HG03521 (cell line): ENCODE results near the gene KRTCAP3.
"Not testable (repeated sequence)": the region's sequence is repeated elsewhere in the genome, so short reads cannot be mapped to it uniquely, and the experiment has no call there.

Experiments used
- ATAC-seq: cut with Tn5 transposase; IDR thresholded peaks from one replicate; pipeline ENCODE4 v1.9.1; 2021; ENCODE audit warnings: mild to moderate bottlenecking, moderate library complexity; ENCODE audit not compliant: unreplicated experiment

The KRTCAP3 gene

GRCh38 chr2:27441958-27442919, at the start of gene KRTCAP3:
Gene KRTCAP3 (plus strand): TSS chr2:27442381. CDS start chr2:27442413, 32 bp downstream.
- no peak for ATAC-seq

GRCh38 chr2:27393225-27393624, 49.0 kb upstream of the KRTCAP3 start:
- ATAC-seq, result no peak

GRCh38 chr2:27398962-27399361, 43.2 kb upstream of the KRTCAP3 start:
- ATAC-seq, result no peak

- ATAC-seq, result no peak
Observed at GRCh38 chr2:27400348-27401135, 41.6 kb upstream of the KRTCAP3 start.

- no peak for ATAC-seq
Observed at GRCh38 chr2:27407798-27408491, 34.2 kb upstream of the KRTCAP3 start.

GRCh38 chr2:27408601-27409320, 33.4 kb upstream of the KRTCAP3 start:
- peak; percentile 22 for ATAC-seq

GRCh38 chr2:27409321-27410073, 32.7 kb upstream of the KRTCAP3 start, which contains the start of gene PPM1G:
Gene PPM1G (minus strand): TSS chr2:27409591. CDS start chr2:27409422, 169 bp downstream.
- peak; percentile 91 for ATAC-seq

- no peak for ATAC-seq
Observed at GRCh38 chr2:27412419-27413152, 29.6 kb upstream of the KRTCAP3 start.

GRCh38 chr2:27416151-27416550, 26.0 kb upstream of the KRTCAP3 start:
- ATAC-seq, result no peak

- ATAC-seq, result no peak
Observed at GRCh38 chr2:27420996-27421395, 21.2 kb upstream of the KRTCAP3 start.

- no peak for ATAC-seq
Observed at GRCh38 chr2:27421660-27422250, 20.4 kb upstream of the KRTCAP3 start.

- no peak for ATAC-seq
Observed at GRCh38 chr2:27422958-27423357, 19.2 kb upstream of the KRTCAP3 start.

GRCh38 chr2:27425039-27425438, 17.1 kb upstream of the KRTCAP3 start:
- not testable (repeated sequence) for ATAC-seq

- ATAC-seq, result no peak
Observed at GRCh38 chr2:27427863-27428212, 14.3 kb upstream of the KRTCAP3 start.

GRCh38 chr2:27428213-27428977, 13.8 kb upstream of the KRTCAP3 start, which contains the start of gene NRBP1:
Gene NRBP1 (plus strand): TSS chr2:27428631. CDS start chr2:27433274, 4,643 bp downstream.
- ATAC-seq, result peak; percentile 87

GRCh38 chr2:27428978-27429541, 13.1 kb upstream of the KRTCAP3 start:
- peak; percentile 64 for ATAC-seq

- ATAC-seq, result no peak
Observed at GRCh38 chr2:27431395-27431794, 10.8 kb upstream of the KRTCAP3 start.
